ENCODE measurements around the gene CHD3. TPM values are rescaled to one million over a fixed set of nuclear protein-coding genes. Genes with fewer than 3 reads are reported as not detected.

CHD3 gene
- total and polyA plus RNA-seq, 2 donors (not counting 1 experiment from before 2014, with no cell fraction given): 68.1 to 69.1 TPM

- no peak overlapping the region for H3K4me3 ChIP-seq (ENCODE audit: control extremely low read depth in 1 of 5, extremely low read depth in 1 of 5, insufficient read depth in 1 of 5, low read depth in 2 of 5, low read length in 4 of 5)
- H4K20me1 ChIP-seq (ENCODE audit: control insufficient read depth, insufficient read depth, low read length, poor library complexity, severe bottlenecking): no peaks in the 10 kb centered on the region
- no peak overlapping the region for H2AFZ ChIP-seq (ENCODE audit: insufficient read depth, low read depth, low read length, poor library complexity, severe bottlenecking)
- H3K27me3 ChIP-seq (replicated peaks in 1 of 4; ENCODE audit: control extremely low read depth in 1 of 4, control insufficient read depth in 3 of 4, insufficient read depth in 4 of 4, low read length in 3 of 4): no peaks in the 10 kb centered on the region
- no peak overlapping the region for H3K27ac Mint-ChIP-seq
- TF ChIP-seq EZH2 (IDR thresholded peaks at IDR 0.05; ENCODE audit: borderline replicate concordance, insufficient read depth, low read depth, low read length, poor library complexity, severe bottlenecking): no peak
- TF ChIP-seq, protein P1, sequence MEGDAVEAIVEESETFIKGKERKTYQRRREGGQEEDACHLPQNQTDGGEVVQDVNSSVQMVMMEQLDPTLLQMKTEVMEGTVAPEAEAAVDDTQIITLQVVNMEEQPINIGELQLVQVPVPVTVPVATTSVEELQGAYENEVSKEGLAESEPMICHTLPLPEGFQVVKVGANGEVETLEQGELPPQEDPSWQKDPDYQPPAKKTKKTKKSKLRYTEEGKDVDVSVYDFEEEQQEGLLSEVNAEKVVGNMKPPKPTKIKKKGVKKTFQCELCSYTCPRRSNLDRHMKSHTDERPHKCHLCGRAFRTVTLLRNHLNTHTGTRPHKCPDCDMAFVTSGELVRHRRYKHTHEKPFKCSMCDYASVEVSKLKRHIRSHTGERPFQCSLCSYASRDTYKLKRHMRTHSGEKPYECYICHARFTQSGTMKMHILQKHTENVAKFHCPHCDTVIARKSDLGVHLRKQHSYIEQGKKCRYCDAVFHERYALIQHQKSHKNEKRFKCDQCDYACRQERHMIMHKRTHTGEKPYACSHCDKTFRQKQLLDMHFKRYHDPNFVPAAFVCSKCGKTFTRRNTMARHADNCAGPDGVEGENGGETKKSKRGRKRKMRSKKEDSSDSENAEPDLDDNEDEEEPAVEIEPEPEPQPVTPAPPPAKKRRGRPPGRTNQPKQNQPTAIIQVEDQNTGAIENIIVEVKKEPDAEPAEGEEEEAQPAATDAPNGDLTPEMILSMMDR (IDR thresholded peaks at IDR 0.05): no peak
- H3K9me3 ChIP-seq (ENCODE audit: control extremely low read depth in 1 of 3, control insufficient read depth in 2 of 3, insufficient read depth in 1 of 3, low read length in 2 of 3): no peaks in the 10 kb centered on the region
- WGBS (ENCODE audit: insufficient coverage): 98% methylated on average over 5 of the region's 9 CpGs
- H3K4me3 Mint-ChIP-seq: no peak overlapping the region
- DNase-seq (no peak), ATAC-seq (ENCODE audit: low read depth) (no peak)
- H3K9ac ChIP-seq (ENCODE audit: low read length): no peak overlapping the region
- H3K27me3 Mint-ChIP-seq: no peaks in the 10 kb centered on the region
- CTCF ChIA-PET: interaction anchor here (0.9 to 2.1 kb wide), 6 partner anchors 13 to 116 kb away, joined by 3 to 8 read pairs (median 4); partner anchors contain the start of genes CNTROB and TRAPPC1
- POLR2A ChIA-PET: no interaction called here
- H3K4me1 ChIP-seq (ENCODE audit: control insufficient read depth in 2 of 2, insufficient read depth in 2 of 2, low read length in 2 of 2): peaks cover 0 to 11% of the 10 kb centered on the region in 2 donors
- no peak overlapping the region for H3K4me2 ChIP-seq (replicated peaks; ENCODE audit: low read depth, low read length, poor library complexity, severe bottlenecking)
- no peaks in the 10 kb centered on the region for H3K4me1 Mint-ChIP-seq
- intact Hi-C loops (cut with micrococcal nuclease): no loop called here
- H3K27ac ChIP-seq (ENCODE audit: low read length in 2 of 2): no peak overlapping the region
- H3K79me2 ChIP-seq (ENCODE audit: control insufficient read depth, insufficient read depth, low read length): no peaks in the 10 kb centered on the region
- H3K36me3 ChIP-seq (replicated peaks in 1 of 2; ENCODE audit: control extremely low read depth in 1 of 2, control insufficient read depth in 1 of 2, extremely low read depth in 1 of 2, insufficient read depth in 2 of 2, low read length in 1 of 2): peaks cover 15 to 61% of the 10 kb centered on the region in 2 experiments
- no peaks in the 10 kb centered on the region for H3K9me3 Mint-ChIP-seq (ENCODE audit: insufficient read depth)
Measured at GRCh38 chr17:7944326-7944725, 55.7 kb downstream of the CHD3 start.

DNA sequence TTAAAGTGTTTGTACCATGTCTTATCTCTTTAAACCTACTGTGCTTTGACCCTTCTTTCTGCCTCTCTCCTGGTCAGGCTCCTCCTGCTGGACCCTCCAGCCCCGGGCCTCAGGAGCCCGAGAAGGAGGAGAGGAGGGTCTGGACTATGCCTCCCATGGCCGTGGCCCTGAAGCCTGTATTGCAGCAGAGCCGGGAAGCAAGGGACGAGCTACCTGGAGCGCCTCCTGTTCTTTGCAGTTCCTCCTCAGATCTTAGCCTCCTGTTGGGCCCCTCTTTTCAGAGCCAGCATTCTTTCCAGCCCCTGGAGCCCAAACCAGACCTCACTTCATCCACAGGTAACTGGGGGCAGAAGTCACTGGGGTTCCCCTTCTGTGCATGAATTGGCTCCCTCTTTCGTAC, 57.1 kb downstream of the CHD3 start:
- no peak overlapping the region for H3K27ac Mint-ChIP-seq
- ChIA-PET POLR2A (no interaction called here), CTCF (interaction anchor here (1.3 kb wide), 1 partner anchor 115 kb away, joined by 4 read pairs; no protein-coding TSS in a partner anchor)
- H4K20me1 ChIP-seq (ENCODE audit: control insufficient read depth, insufficient read depth, low read length, poor library complexity, severe bottlenecking): no peaks in the 10 kb centered on the region
- no peaks in the 10 kb centered on the region for H3K27me3 ChIP-seq (replicated peaks in 1 of 4; ENCODE audit: control extremely low read depth in 1 of 4, control insufficient read depth in 3 of 4, insufficient read depth in 4 of 4, low read length in 3 of 4)
- H3K9me3 ChIP-seq (ENCODE audit: control extremely low read depth in 1 of 3, control insufficient read depth in 2 of 3, insufficient read depth in 1 of 3, low read length in 2 of 3): no peaks in the 10 kb centered on the region
- no peaks in the 10 kb centered on the region for H3K79me2 ChIP-seq (ENCODE audit: control insufficient read depth, insufficient read depth, low read length)
- TF ChIP-seq, protein P1 (IDR thresholded peaks at IDR 0.05): no peak
- no peak for TF ChIP-seq EZH2 (IDR thresholded peaks at IDR 0.05; ENCODE audit: borderline replicate concordance, insufficient read depth, low read depth, low read length, poor library complexity, severe bottlenecking)
- peaks cover 0 to 11% of the 10 kb centered on the region in 2 donors for H3K4me1 ChIP-seq (ENCODE audit: control insufficient read depth in 2 of 2, insufficient read depth in 2 of 2, low read length in 2 of 2)
- H3K4me3 ChIP-seq (ENCODE audit: control extremely low read depth in 1 of 5, extremely low read depth in 1 of 5, insufficient read depth in 1 of 5, low read depth in 2 of 5, low read length in 4 of 5): no peak overlapping the region
- peak overlapping the region in 1 of 2 donors; percentile 30 for H3K27ac ChIP-seq (ENCODE audit: low read length in 2 of 2)
- no peak overlapping the region for H3K9ac ChIP-seq (ENCODE audit: low read length)
- peaks cover 13 to 54% of the 10 kb centered on the region in 2 experiments for H3K36me3 ChIP-seq (replicated peaks in 1 of 2; ENCODE audit: control extremely low read depth in 1 of 2, control insufficient read depth in 1 of 2, extremely low read depth in 1 of 2, insufficient read depth in 2 of 2, low read length in 1 of 2)
- no peak overlapping the region for H2AFZ ChIP-seq (ENCODE audit: insufficient read depth, low read depth, low read length, poor library complexity, severe bottlenecking)
- no peaks in the 10 kb centered on the region for H3K27me3 Mint-ChIP-seq
- H3K4me2 ChIP-seq (replicated peaks; ENCODE audit: low read depth, low read length, poor library complexity, severe bottlenecking): peak overlapping the region; percentile 37
- no peak overlapping the region for H3K4me3 Mint-ChIP-seq
- H3K4me1 Mint-ChIP-seq: peaks cover 2% of the 10 kb centered on the region
- DNase-seq (no peak), ATAC-seq (ENCODE audit: low read depth) (no peak)
- 100% methylated on average over 6 of the region's 7 CpGs for WGBS (ENCODE audit: insufficient coverage)
- intact Hi-C loops (cut with micrococcal nuclease): no loop called here
- no peaks in the 10 kb centered on the region for H3K9me3 Mint-ChIP-seq (ENCODE audit: insufficient read depth)

Data from B cell (primary cell).